ENCODE measurements around the gene TCEANC2.
"Not testable (repeated sequence)": the region's sequence is repeated elsewhere in the genome, so short reads cannot be mapped to it uniquely, and the experiment has no call there.

Gene TCEANC2

GRCh38 chr1:54047384-54048305 is 5.8 kb upstream of the TCEANC2 start:
- Histone ChIP-seq H3K36me3 (replicated peaks; ENCODE audit: low read depth, low read length) (no peaks in the 10 kb centered on the region), H3K27ac (ENCODE audit: low read length) (no peak overlapping the region), H4K20me1 (ENCODE audit: insufficient read depth, low read length) (peaks cover 18% of the 10 kb centered on the region; the same call in 1 of the 2 replicates), H3K9ac (ENCODE audit: low read length) (no peak overlapping the region), H2AFZ (ENCODE audit: low read depth, low read length) (no peak overlapping the region), H3K79me2 (ENCODE audit: low read length) (peaks cover 36% of the 10 kb centered on the region), H3K4me3 (ENCODE audit: low read length) (no peak overlapping the region), H3K4me2 (ENCODE audit: low read length) (peak overlapping the region; percentile 16), H3K27me3 (ENCODE audit: low read depth, low read length) (no peaks in the 10 kb centered on the region), H3K4me1 (ENCODE audit: low read length) (peaks cover 16% of the 10 kb centered on the region), H3K9me3 (ENCODE audit: insufficient read depth, low read length) (no peaks in the 10 kb centered on the region)
- TF ChIP-seq EZH2phosphoT487 (IDR thresholded peaks at IDR 0.05; ENCODE audit: low read depth) (no peak), CTCF (IDR thresholded peaks at IDR 0.05; ENCODE audit: low read depth, low read length) (no peak)

- H3K4me3 ChIP-seq (ENCODE audit: low read length); H3K4me2 ChIP-seq (ENCODE audit: low read length): not testable (repeated sequence)
- peaks cover 41% of the 10 kb centered on the region for H3K79me2 ChIP-seq (ENCODE audit: low read length)
These were observed 3.0 kb upstream of the TCEANC2 start for GRCh38 chr1:54050435-54050834.

GRCh38 chr1:54051933-54052430 is 1.4 kb upstream of the TCEANC2 start:
- TF ChIP-seq EZH2phosphoT487 (IDR thresholded peaks at IDR 0.05; ENCODE audit: low read depth) (no peak), CTCF (IDR thresholded peaks at IDR 0.05; ENCODE audit: low read depth, low read length) (no peak)
- no peaks in the 10 kb centered on the region for H3K27me3 ChIP-seq (ENCODE audit: low read depth, low read length)
- H3K9me3 ChIP-seq (ENCODE audit: insufficient read depth, low read length): no peaks in the 10 kb centered on the region
- H3K4me3 ChIP-seq (ENCODE audit: low read length): peak overlapping the region; percentile 90
- peaks cover 21% of the 10 kb centered on the region for H3K4me1 ChIP-seq (ENCODE audit: low read length)
- peak overlapping the region; percentile 74 for H3K9ac ChIP-seq (ENCODE audit: low read length)
- H2AFZ ChIP-seq (ENCODE audit: low read depth, low read length): no peak overlapping the region
- H3K79me2 ChIP-seq (ENCODE audit: low read length): peaks cover 41% of the 10 kb centered on the region
- no peaks in the 10 kb centered on the region for H3K36me3 ChIP-seq (replicated peaks; ENCODE audit: low read depth, low read length)
- peak overlapping the region; percentile 64; the same call in 1 of the 2 replicates for H3K27ac ChIP-seq (ENCODE audit: low read length)
- H3K4me2 ChIP-seq (ENCODE audit: low read length): peak overlapping the region; percentile 95
- peaks cover 16% of the 10 kb centered on the region; the same call in 1 of the 2 replicates for H4K20me1 ChIP-seq (ENCODE audit: insufficient read depth, low read length)

More at GRCh38 chr1:54050435-54050834, 3.0 kb upstream of the TCEANC2 start:
- not testable (repeated sequence) for H2AFZ ChIP-seq (ENCODE audit: low read depth, low read length); H3K36me3 ChIP-seq (replicated peaks; ENCODE audit: low read depth, low read length); H3K27me3 ChIP-seq (ENCODE audit: low read depth, low read length); H3K9me3 ChIP-seq (ENCODE audit: insufficient read depth, low read length); H3K9ac ChIP-seq (ENCODE audit: low read length); H3K27ac ChIP-seq (ENCODE audit: low read length)
- Histone ChIP-seq H4K20me1 (ENCODE audit: insufficient read depth, low read length) (peaks cover 18% of the 10 kb centered on the region; the same call in 1 of the 2 replicates), H3K4me1 (ENCODE audit: low read length) (peaks cover 22% of the 10 kb centered on the region)

GRCh38 chr1:54052431-54052933 is 926 bp upstream of the TCEANC2 start:
- Histone ChIP-seq H3K4me3 (ENCODE audit: low read length) (peak overlapping the region; percentile 90), H3K4me2 (ENCODE audit: low read length) (peak overlapping the region; percentile 95), H3K27ac (ENCODE audit: low read length) (peak overlapping the region; percentile 64), H3K36me3 (replicated peaks; ENCODE audit: low read depth, low read length) (no peaks in the 10 kb centered on the region), H3K79me2 (ENCODE audit: low read length) (peaks cover 41% of the 10 kb centered on the region), H3K4me1 (ENCODE audit: low read length) (peaks cover 16% of the 10 kb centered on the region), H2AFZ (ENCODE audit: low read depth, low read length) (no peak overlapping the region; the same call in 1 of the 2 replicates), H4K20me1 (ENCODE audit: insufficient read depth, low read length) (peaks cover 15% of the 10 kb centered on the region; the same call in 1 of the 2 replicates), H3K9me3 (ENCODE audit: insufficient read depth, low read length) (no peaks in the 10 kb centered on the region), H3K9ac (ENCODE audit: low read length) (peak overlapping the region; percentile 74), H3K27me3 (ENCODE audit: low read depth, low read length) (no peaks in the 10 kb centered on the region)
- TF ChIP-seq EZH2phosphoT487 (IDR thresholded peaks at IDR 0.05; ENCODE audit: low read depth): no peak
- no peak for TF ChIP-seq CTCF (IDR thresholded peaks at IDR 0.05; ENCODE audit: low read depth, low read length)
